CD14-positive monocyte (primary cell): Measurements from ENCODE around the gene PDE6C. TPM values are rescaled to one million over a fixed set of nuclear protein-coding genes. Genes with fewer than 3 reads are reported as not detected.
A peak's percentile ranks its signal among the peaks of the same experiment; 100 is the strongest.

Experiments
- DNase-seq, 3 donors: peaks; one replicate each; pipeline ENCODE4 v3.0.0-alpha.2; 2011 to 2022
- H2AFZ ChIP-seq: 2 replicates; pipeline ENCODE4 v1.6.0; 2012; ENCODE audit warnings: mild to moderate bottlenecking, low read depth, low read length, inconsistent platforms; ENCODE audit not compliant: insufficient read depth, poor library complexity, severe bottlenecking
- H3K27ac ChIP-seq, 2 donors: 1 replicate in 1 of 2; 2 replicates in 1 of 2; pipeline ENCODE4 v1.5.1; 2012 to 2013; ENCODE audit warnings: low read length in 2 of 2, control low read depth in 1 of 2, inconsistent platforms in 1 of 2, low read depth in 1 of 2, mild to moderate bottlenecking in 1 of 2
- H3K27me3 ChIP-seq, 2 donors: one replicate each; pipeline versions ENCODE4 v1.6.0 to v1.6.1; 2011 to 2013; ENCODE audit warnings: low read length in 2 of 2; ENCODE audit not compliant: control insufficient read depth in 2 of 2, insufficient read depth in 2 of 2
- H3K36me3 ChIP-seq, 2 donors: replicated peaks in 1 of 2; 1 replicate in 1 of 2; 2 replicates in 1 of 2; pipeline versions ENCODE4 v1.5.1 to v1.6.1; 2012 to 2013; ENCODE audit warnings: low read length in 2 of 2, control low read depth in 1 of 2, inconsistent platforms in 1 of 2, mild to moderate bottlenecking in 1 of 2; ENCODE audit not compliant: insufficient read depth in 2 of 2, control insufficient read depth in 1 of 2
- H3K4me1 ChIP-seq, 2 donors: 1 replicate in 1 of 2; 2 replicates in 1 of 2; pipeline versions ENCODE4 v1.5.1 to v1.6.1; 2012 to 2013; ENCODE audit warnings: low read length in 2 of 2, control low read depth in 1 of 2, inconsistent platforms in 1 of 2, mild to moderate bottlenecking in 1 of 2, moderate library complexity in 1 of 2; ENCODE audit not compliant: insufficient read depth in 2 of 2, control insufficient read depth in 1 of 2
- H3K4me2 ChIP-seq: replicated peaks from 2 replicates; pipeline ENCODE3; 2012; ENCODE audit warnings: low read length, moderate library complexity, mild to moderate bottlenecking; ENCODE audit not compliant: poor library complexity, severe bottlenecking; ENCODE audit errors: extremely low read depth
- H3K4me3 ChIP-seq, 3 experiments: fragments of 200-600 bp in 1 of 3; sonication (generic) in 1 of 3; replicated peaks in 1 of 3; 1 replicate in 2 of 3; 2 replicates in 1 of 3; pipeline ENCODE4 v1.5.1; 2011 to 2013; ENCODE audit warnings: low read length in 3 of 3, mild to moderate bottlenecking in 3 of 3, control low read depth in 2 of 3, low read depth in 2 of 3, inconsistent platforms in 1 of 3, moderate library complexity in 1 of 3
- H3K79me2 ChIP-seq: 2 replicates; pipeline ENCODE4 v1.6.0; 2012; ENCODE audit warnings: mild to moderate bottlenecking, control low read depth, inconsistent platforms, low read length, moderate library complexity; ENCODE audit not compliant: insufficient read depth
- H3K9ac ChIP-seq: 2 replicates; pipeline ENCODE4 v1.6.0; 2017; ENCODE audit warnings: low read length, mild to moderate bottlenecking; ENCODE audit not compliant: insufficient read depth, poor library complexity, severe bottlenecking
- H3K9me3 ChIP-seq, 2 donors: replicated peaks in 1 of 2; 1 replicate in 1 of 2; 2 replicates in 1 of 2; pipeline versions ENCODE4 v1.5.1 to v1.6.1; 2012 to 2013; ENCODE audit warnings: low read length in 2 of 2, control low read depth in 1 of 2; ENCODE audit not compliant: control insufficient read depth in 1 of 2, insufficient read depth in 1 of 2
- H4K20me1 ChIP-seq: 2 replicates; pipeline ENCODE4 v1.6.0; 2012; ENCODE audit warnings: mild to moderate bottlenecking, low read length, control low read depth, moderate library complexity; ENCODE audit not compliant: insufficient read depth
- H3K27ac Mint-ChIP-seq, 7 donors: one replicate each; pipeline ENCODE4 v1.8.0; 2020; ENCODE audit warnings: mild to moderate bottlenecking in 7 of 7, mixed read lengths in 7 of 7, moderate library complexity in 6 of 7, inconsistent platforms in 2 of 7
- H3K27me3 Mint-ChIP-seq, 3 donors: one replicate each; pipeline ENCODE4 v1.8.0; 2021 to 2022; ENCODE audit warnings: low read depth in 3 of 3, mild to moderate bottlenecking in 3 of 3, mixed read lengths in 3 of 3, moderate library complexity in 3 of 3, inconsistent platforms in 1 of 3
- H3K36me3 Mint-ChIP-seq, 2 donors: one replicate each; pipeline ENCODE4 v1.8.0; 2020; ENCODE audit warnings: mixed read lengths in 2 of 2, inconsistent platforms in 1 of 2, mild to moderate bottlenecking in 1 of 2
- H3K4me1 Mint-ChIP-seq: one replicate; pipeline ENCODE4 v1.8.0; 2020; ENCODE audit warnings: mild to moderate bottlenecking, mixed read lengths
- H3K4me3 Mint-ChIP-seq, 2 donors: one replicate each; pipeline ENCODE4 v1.8.0; 2020; ENCODE audit warnings: mild to moderate bottlenecking in 2 of 2, mixed read lengths in 2 of 2, moderate library complexity in 1 of 2
- H3K9me3 Mint-ChIP-seq, 7 donors: one replicate each; pipeline ENCODE4 v1.8.0; 2020 to 2022; ENCODE audit warnings: mixed read lengths in 7 of 7, mild to moderate bottlenecking in 6 of 7, moderate library complexity in 6 of 7, inconsistent platforms in 2 of 7
- WGBS: methylation state at CpG from one replicate; pipeline ENCODE4 v1.1.5; 2013; ENCODE audit warnings: missing lambda C conversion rate; ENCODE audit not compliant: insufficient coverage; 5-methylcytosine and 5-hydroxymethylcytosine counted together
- intact Hi-C, 2 donors: fragments of 100-400 bp; cut with micrococcal nuclease; formaldehyde crosslinking; loops; one replicate each; pipeline versions ENCODE4 v1.15.0 to v1.15.1; 2023
- polyA plus RNA-seq, 3 donors: library from polyadenylated mRNA; depleted of rRNA in 1 of 3; unstranded in 2 of 3; stranded (reverse) in 1 of 3; fragments of 300-500 nt in 2 of 3; fragments of >200 nt in 1 of 3; fragmentation: Illumina TruSeq in 2 of 3; gene quantifications; 1 replicate in 2 of 3; 2 replicates in 1 of 3; pipeline ENCODE4 v1.2.3, GENCODE V29; 2012 to 2021
- TF ChIP-seq, protein P1 (sequence below): fragments of 200-600 bp; IDR thresholded peaks from one replicate; pipeline ENCODE4 v1.8.0; 2022; ENCODE audit warnings: antibody characterized with exemption, mild to moderate bottlenecking

The PDE6C gene
- polyA plus RNA-seq, 3 donors: not detected

DNA sequence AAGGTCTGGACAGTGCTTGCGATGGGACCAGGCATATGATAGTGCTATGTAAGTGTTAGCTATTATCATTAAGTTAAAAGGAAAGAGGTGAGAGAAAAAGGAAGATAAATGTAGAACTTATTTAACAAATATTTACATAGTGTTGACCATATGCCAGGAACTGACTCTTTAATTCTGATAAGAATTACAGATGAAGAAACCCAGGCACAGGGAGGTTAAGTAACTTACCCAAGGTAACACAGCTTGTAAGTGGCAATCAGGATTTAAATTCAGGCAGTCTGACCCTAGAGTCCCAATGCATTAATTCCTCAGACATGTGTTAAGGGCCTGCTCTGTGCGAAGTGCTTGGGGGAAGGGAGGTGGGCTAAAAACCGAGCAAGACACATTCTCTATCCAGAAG, 34.8 kb upstream of the PDE6C start:
- Mint-ChIP-seq H3K36me3 (peaks cover 10 to 27% of the 10 kb centered on the region in 2 donors), H3K9me3 (peaks cover 2 to 12% (median 5%) of the 10 kb centered on the region in 7 donors), H3K4me3 (no peak overlapping the region), H3K27ac (no peak overlapping the region), H3K4me1 (peaks cover 15% of the 10 kb centered on the region), H3K27me3 (peaks cover 0 to 7% (median 5%) of the 10 kb centered on the region in 3 donors)
- no peak overlapping the region for H3K4me2 ChIP-seq
- H3K27me3 ChIP-seq: no peaks in the 10 kb centered on the region
- no peak overlapping the region for H2AFZ ChIP-seq
- no peak for DNase-seq
- 100% methylated on average over 3 of the region's 3 CpGs for WGBS
- peaks cover 15 to 21% of the 10 kb centered on the region in 2 donors for H3K4me1 ChIP-seq
- H3K27ac ChIP-seq: no peak overlapping the region
- no peak overlapping the region for H3K4me3 ChIP-seq
- no peaks in the 10 kb centered on the region for H4K20me1 ChIP-seq
- no peaks in the 10 kb centered on the region for H3K79me2 ChIP-seq
- intact Hi-C loops: no loop called here
- no peaks in the 10 kb centered on the region for H3K36me3 ChIP-seq
- no peak overlapping the region for H3K9ac ChIP-seq
- TF ChIP-seq, protein P1, sequence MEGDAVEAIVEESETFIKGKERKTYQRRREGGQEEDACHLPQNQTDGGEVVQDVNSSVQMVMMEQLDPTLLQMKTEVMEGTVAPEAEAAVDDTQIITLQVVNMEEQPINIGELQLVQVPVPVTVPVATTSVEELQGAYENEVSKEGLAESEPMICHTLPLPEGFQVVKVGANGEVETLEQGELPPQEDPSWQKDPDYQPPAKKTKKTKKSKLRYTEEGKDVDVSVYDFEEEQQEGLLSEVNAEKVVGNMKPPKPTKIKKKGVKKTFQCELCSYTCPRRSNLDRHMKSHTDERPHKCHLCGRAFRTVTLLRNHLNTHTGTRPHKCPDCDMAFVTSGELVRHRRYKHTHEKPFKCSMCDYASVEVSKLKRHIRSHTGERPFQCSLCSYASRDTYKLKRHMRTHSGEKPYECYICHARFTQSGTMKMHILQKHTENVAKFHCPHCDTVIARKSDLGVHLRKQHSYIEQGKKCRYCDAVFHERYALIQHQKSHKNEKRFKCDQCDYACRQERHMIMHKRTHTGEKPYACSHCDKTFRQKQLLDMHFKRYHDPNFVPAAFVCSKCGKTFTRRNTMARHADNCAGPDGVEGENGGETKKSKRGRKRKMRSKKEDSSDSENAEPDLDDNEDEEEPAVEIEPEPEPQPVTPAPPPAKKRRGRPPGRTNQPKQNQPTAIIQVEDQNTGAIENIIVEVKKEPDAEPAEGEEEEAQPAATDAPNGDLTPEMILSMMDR: no peak
- peaks cover 0 to 4% of the 10 kb centered on the region in 2 donors for H3K9me3 ChIP-seq

DNA sequence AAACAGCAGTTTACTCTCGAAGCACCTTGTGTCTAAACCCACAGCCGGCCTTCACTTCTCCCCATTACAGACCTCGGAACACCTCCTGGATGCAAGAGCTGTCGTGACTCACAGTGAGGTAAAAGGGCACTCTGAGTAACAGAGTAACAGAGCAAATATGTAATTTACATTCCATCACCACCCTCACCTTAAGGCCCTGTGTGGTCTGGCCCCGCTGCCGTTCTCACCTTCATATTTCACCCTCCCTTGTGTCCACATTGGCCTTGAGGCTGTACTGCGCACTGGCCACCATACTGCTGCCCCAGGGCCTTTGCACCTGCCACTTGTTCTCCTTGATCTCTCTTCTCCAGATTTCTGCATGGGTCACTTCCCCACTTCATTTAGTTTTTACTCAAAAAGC, 33.2 kb upstream of the PDE6C start:
- 99% methylated on average over 5 of the region's 7 CpGs for WGBS

More for the DNA sequence above, 33.2 kb upstream of the PDE6C start:
- Histone ChIP-seq H2AFZ (no peak overlapping the region), H3K4me1 (peaks cover under 1 to 6% of the 10 kb centered on the region in 2 donors), H3K4me3 (no peak overlapping the region), H3K4me2 (no peak overlapping the region), H4K20me1 (no peaks in the 10 kb centered on the region), H3K27ac (no peak overlapping the region), H3K36me3 (no peaks in the 10 kb centered on the region), H3K9ac (no peak overlapping the region), H3K27me3 (no peaks in the 10 kb centered on the region), H3K79me2 (no peaks in the 10 kb centered on the region), H3K9me3 (peaks cover 0 to 4% of the 10 kb centered on the region in 2 donors)
- no peak for DNase-seq
- peaks cover 2 to 12% (median 5%) of the 10 kb centered on the region in 7 donors for H3K9me3 Mint-ChIP-seq
- H3K27me3 Mint-ChIP-seq: peaks cover 0 to 7% (median 3%) of the 10 kb centered on the region in 3 donors
- no peak overlapping the region for H3K4me3 Mint-ChIP-seq
- H3K36me3 Mint-ChIP-seq: peaks cover 10 to 29% of the 10 kb centered on the region in 2 donors
- intact Hi-C loops: no loop called here
- peak overlapping the region in 1 of 7 donors; percentile 13 for H3K27ac Mint-ChIP-seq
- TF ChIP-seq, protein P1: no peak
- peaks cover under 1% of the 10 kb centered on the region for H3K4me1 Mint-ChIP-seq
